OCI-LY1 (cell line): ENCODE data around the gene PHKG2.

Experiments
- EZH2 ChIP-seq: fragments of 200-600 bp; sonication (generic), shearing (Covaris generic); IDR thresholded peaks from 2 replicates; pipeline ENCODE4 v1.8.0; 2017; ENCODE audit warnings: borderline replicate concordance, mixed run types, mild to moderate bottlenecking, antibody characterized with exemption, low read length, moderate library complexity, mixed read lengths
- TF ChIP-seq, protein P1 (sequence below): fragments of 200-600 bp; sonication (generic), shearing (Covaris generic); IDR thresholded peaks from 2 replicates; pipeline ENCODE4 v1.5.1; 2017; ENCODE audit warnings: mild to moderate bottlenecking, antibody characterized with exemption, low read length, moderate library complexity, mixed read lengths

DNA sequence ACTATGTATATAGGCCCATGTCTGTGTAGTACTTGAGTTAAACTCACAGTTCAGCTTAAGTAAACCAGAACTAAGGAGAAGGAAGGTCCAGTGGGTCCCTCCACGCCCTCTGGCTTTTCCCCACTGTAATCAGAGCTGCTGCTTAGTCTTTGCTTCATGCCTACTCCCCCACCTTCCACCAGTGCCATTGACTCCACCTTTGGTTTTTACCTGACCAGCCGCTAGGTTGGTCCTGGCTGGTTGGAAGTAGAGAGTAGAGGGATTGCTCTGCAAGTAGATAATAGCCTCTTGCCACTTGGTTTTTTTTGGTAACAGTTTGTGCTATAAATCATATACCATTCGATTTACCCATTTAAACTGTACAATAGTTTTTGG is 22.8 kb upstream of the PHKG2 start:
- no peak for TF ChIP-seq EZH2
- TF ChIP-seq, protein P1, sequence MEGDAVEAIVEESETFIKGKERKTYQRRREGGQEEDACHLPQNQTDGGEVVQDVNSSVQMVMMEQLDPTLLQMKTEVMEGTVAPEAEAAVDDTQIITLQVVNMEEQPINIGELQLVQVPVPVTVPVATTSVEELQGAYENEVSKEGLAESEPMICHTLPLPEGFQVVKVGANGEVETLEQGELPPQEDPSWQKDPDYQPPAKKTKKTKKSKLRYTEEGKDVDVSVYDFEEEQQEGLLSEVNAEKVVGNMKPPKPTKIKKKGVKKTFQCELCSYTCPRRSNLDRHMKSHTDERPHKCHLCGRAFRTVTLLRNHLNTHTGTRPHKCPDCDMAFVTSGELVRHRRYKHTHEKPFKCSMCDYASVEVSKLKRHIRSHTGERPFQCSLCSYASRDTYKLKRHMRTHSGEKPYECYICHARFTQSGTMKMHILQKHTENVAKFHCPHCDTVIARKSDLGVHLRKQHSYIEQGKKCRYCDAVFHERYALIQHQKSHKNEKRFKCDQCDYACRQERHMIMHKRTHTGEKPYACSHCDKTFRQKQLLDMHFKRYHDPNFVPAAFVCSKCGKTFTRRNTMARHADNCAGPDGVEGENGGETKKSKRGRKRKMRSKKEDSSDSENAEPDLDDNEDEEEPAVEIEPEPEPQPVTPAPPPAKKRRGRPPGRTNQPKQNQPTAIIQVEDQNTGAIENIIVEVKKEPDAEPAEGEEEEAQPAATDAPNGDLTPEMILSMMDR, result no peak
